ENCODE results near the gene ABI1.

The ABI1 gene

DNA sequence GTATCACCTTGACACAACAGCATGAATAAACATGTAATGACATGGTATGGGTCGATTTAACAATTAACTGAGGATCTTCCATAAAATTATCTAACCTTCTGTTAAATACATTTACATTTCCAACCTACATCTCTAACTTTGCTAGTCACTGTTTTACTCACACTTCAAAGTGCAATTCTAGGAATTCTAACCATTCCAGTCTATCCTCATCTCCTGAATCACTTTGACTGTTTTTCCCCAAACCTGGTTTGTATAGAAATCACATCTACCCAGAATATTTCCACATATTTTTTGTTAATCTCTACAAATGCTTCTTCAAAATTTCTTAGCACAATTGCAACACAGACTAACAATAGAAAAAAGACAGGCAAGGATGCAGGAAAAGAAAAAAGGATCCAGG, 6.2 kb downstream of the ABI1 start:
- DNase-seq: no peak

GRCh38 chr10:26844396-26844975, 16.3 kb downstream of the ABI1 start:
- no peak for DNase-seq

- DNase-seq: no peak
These were observed 17.0 kb downstream of the ABI1 start for GRCh38 chr10:26843736-26844135.

- DNase-seq: no peak
These were observed 18.9 kb downstream of the ABI1 start for GRCh38 chr10:26841733-26842317.

GRCh38 chr10:26840938-26841732, 19.6 kb downstream of the ABI1 start:
- no peak for DNase-seq

GRCh38 chr10:26839966-26840627, 20.7 kb downstream of the ABI1 start:
- DNase-seq: no peak

GRCh38 chr10:26837139-26837538, 23.6 kb downstream of the ABI1 start:
- DNase-seq: no peak

DNA sequence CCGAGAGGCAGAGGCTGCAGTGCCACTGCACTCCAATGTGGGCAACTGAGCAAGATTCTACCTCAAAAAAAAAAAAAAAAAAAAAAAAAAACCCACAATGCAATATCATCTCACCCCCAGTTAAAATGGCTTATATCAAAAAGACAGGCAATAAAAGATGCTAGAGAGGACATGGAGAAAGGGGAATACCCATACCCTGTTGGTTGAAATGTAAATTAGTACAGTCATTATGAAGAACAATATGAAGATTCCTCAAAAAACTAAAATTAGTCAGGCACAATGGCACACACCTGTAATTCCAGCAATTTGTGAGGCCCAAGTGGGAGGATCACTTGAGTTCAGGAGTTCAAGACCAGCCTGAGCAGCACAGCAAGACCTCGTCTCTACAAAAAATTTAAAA, 25.7 kb downstream of the ABI1 start:
- DNase-seq: no peak

DNA sequence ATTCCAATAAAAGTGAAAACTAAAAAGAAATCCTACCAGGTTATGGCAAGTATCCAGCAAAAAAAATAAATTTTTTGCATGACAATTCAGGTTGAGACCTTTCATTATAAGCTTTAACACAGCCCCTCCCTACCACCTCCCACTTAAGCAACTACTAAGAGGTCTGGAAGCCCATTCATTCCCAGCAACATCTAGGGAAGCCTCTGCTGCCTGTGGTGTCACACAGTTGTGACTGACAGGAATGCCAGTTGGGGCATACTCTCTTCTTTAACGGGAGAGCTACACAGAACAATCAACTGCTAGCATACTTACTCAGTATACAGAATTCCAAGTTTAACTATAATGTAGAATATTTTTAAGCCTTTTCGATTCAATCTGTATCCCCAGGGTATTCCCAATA, 27.8 kb downstream of the ABI1 start:
- DNase-seq: no peak

DNA sequence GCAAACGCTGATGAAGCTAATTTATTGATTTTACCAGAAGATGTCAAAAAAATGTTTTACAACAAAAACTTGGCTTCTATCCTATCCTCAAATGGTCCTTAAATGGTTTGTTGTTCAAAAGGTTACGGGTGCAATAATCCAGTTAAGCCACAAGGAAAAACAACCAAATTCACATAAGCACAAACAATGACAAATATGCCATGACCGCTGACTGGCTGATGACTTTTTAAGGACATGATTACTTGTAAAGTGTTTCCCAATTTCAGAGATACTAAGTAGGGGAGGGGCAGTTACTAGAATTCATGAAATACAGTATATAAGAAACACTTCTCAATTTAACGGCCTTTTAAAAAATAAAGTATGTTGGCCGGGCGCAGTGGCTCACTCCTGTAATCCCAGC, 28.8 kb downstream of the ABI1 start:
- no peak for DNase-seq

DNA sequence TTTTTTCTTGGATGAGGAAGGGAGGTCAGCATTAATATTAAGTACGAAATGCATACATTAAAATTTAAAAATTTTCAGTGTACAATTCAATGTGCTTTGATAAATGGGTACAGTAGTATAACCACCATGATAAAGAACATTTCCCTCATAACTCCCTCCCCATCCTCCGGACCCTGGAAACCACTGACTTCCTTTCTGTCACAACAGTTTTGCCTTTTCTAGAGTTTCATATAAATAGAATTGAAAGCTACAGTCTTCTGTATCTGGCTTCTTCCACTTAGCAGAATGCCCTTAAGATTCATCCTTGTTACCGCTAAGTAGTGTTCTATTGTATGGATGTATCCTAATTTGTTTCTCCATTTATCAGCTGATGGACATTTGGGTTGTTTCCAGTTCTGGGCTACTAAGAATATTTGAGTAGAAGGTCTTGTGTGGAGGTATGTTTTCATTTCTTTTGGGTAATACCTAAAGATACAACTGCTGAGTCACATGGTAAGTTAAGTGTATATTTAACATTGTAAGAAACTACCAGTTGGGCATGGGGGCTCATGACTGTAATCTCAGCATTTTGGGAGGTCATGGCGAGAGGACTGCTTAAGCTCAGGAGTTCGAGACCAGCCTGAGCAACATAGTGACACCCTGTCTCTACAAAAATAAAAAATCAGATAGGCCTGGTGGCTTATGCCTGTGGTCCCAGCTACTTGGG, 30.8 kb downstream of the ABI1 start:
- DNase-seq: no peak

GRCh38 chr10:26824015-26824690, 36.6 kb downstream of the ABI1 start:
- no peak for DNase-seq

DNA sequence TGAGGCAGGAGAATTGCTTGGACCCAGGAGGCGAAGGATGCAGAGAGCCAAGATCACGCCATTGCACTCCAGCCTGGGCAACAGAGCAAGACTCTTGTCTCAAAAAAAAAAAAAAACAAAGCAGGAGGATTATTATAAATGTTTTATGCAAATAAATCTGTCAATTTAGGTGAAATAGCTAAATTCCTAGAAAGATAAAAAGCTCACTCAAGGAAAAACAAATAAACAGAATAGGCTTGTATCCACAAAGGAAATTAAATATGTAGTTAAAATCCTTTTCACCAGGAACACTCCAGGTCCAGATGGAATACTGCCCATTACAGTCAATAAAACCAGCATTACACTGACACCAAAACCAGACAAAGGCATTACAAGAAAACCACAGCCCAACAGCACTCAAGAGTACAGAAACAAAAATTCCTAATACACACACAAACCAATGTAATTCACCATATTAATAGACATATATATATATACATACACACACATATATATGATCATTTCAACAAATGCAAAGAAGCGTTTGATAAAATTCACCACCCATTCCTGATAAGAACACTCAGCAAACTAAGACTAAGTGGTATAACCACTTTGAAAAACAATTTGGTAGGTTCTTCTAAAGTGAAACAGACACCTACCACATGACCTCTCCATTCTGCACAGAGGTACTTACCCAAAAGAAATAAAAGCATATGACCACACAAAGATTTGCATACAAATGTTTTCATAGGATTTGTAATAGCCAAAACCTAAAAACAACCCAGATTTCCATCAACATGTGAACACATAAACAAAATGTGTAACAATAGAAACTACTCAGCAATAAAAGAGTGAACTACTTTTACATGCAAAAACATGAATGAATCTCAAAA, 38.8 kb downstream of the ABI1 start:
- no peak for DNase-seq

DNA sequence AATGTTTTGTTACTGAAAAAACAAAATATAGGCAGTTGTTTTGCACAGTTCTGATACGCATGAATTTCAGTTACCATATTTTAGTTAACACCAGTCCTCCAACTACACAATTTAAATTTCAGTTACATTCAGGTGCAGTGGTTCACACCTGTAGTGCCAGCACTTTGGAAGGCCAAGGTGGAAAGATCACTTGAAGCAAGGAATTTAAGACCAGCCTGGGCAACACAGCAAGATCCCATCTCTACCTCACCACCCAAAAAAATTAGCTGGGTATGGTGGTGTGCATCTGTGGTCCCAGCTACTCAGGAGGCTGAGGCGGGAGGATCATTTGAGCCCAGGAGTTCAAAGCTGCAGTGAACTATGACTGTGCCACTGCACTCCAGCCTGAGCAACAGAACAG, 45.3 kb downstream of the ABI1 start:
- no peak for DNase-seq

DNA sequence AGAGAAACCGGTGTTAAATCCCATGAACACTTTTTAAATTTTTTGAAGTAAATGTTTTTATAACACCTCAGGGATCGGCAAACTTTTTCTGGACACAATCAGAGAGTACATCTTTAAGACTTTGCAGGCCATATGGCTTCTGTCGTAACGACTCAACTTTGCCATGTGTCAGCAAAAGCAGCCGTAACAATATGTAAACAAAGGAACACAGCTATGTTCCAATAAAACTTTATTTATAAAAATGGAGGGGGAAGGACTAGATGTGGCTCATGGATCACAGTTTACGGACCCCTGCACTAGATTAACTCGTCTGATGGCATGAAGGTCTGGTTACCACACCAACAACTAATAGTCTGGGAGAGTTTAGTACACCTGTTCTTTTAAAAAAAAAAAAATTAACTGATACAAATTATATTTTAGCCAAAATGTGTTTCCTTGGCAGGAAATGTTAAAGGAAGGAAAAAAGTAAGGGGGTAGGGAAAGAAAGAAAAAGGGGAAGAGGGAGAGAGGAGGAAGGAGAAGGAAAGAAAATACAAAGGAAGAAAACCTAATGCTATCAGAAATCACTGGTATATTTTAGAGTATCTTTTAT, 50.2 kb downstream of the ABI1 start:
- no peak for DNase-seq

GRCh38 chr10:26809973-26810372, 50.8 kb downstream of the ABI1 start:
- DNase-seq: no peak

DNA sequence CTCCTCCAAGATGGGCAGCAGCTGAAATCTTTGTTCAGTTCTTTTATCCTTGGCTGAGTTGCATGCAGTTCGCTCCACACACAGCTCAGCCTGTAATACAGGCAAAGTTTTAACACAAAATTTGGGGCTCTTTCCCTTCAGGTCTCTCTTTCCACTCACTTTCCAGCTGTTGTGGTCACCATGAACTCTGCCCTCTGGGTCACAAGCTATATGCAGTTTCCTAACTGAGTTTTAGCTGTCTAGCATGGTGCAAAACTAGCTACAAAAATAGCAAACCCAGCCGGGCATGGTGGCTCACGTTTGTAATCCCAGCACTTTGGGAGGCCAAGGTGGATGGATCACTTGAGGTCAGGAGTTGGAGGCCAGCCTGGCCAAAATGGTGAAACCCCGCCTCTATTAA, 53.2 kb downstream of the ABI1 start:
- DNase-seq: no peak

DNA sequence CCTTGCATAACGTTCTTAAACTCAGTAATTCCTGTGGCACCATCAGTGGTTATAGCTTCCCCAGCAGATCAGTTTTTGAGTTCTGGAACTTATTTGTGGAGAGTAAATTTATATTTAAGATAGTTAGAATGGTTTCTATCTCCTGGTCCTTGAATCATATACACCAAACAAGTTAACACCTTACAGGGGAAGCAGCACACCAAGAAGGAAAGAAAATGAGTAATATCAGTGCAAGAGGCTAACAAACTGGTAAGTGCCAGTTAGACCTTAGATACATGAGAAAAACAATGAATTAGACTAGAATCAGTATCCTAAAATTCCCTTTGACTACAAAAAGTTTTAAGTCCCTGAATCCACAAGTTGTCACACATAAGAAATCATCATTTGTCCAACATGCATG, 54.2 kb downstream of the ABI1 start:
- DNase-seq: no peak

- no peak for DNase-seq
These were observed 55.1 kb downstream of the ABI1 start for GRCh38 chr10:26805567-26806245.
